Fibroblast of villous mesenchyme (primary cell): ENCODE results near the gene STRBP. TPM values are rescaled to one million over a fixed set of nuclear protein-coding genes. Genes with fewer than 3 reads are reported as not detected.

ENCODE experiments used
- DNase-seq: peaks from one replicate; pipeline ENCODE4 v3.0.0-alpha.2; 2010; ENCODE audit warnings: low read depth
- H3K4me3 ChIP-seq: 2 replicates; pipeline ENCODE4 v1.5.1; 2011; ENCODE audit warnings: low read depth, mild to moderate bottlenecking, low read length
- total RNA-seq: library from RNA; depleted of rRNA; stranded (reverse); fragments of >200 nt; gene quantifications from 2 replicates; pipeline ENCODE4 v1.2.3, GENCODE V29; 2012
- TF ChIP-seq, protein P1 (sequence below): IDR thresholded peaks from 2 replicates; pipeline ENCODE4 v1.5.1; 2012; ENCODE audit warnings: low read depth, mild to moderate bottlenecking, low read length; ENCODE audit not compliant: insufficient read depth

The STRBP gene
- total RNA-seq, 1 donor: 4.3 TPM

- DNase-seq: no peak
- H3K4me3 ChIP-seq: no peak overlapping the region
- TF ChIP-seq, protein P1, sequence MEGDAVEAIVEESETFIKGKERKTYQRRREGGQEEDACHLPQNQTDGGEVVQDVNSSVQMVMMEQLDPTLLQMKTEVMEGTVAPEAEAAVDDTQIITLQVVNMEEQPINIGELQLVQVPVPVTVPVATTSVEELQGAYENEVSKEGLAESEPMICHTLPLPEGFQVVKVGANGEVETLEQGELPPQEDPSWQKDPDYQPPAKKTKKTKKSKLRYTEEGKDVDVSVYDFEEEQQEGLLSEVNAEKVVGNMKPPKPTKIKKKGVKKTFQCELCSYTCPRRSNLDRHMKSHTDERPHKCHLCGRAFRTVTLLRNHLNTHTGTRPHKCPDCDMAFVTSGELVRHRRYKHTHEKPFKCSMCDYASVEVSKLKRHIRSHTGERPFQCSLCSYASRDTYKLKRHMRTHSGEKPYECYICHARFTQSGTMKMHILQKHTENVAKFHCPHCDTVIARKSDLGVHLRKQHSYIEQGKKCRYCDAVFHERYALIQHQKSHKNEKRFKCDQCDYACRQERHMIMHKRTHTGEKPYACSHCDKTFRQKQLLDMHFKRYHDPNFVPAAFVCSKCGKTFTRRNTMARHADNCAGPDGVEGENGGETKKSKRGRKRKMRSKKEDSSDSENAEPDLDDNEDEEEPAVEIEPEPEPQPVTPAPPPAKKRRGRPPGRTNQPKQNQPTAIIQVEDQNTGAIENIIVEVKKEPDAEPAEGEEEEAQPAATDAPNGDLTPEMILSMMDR: no peak
Measured at GRCh38 chr9:123090198-123090896, 178.0 kb downstream of the STRBP start.

- no peak for DNase-seq
- TF ChIP-seq, protein P1: no peak
Measured at GRCh38 chr9:123089790-123090189, 178.6 kb downstream of the STRBP start.

GRCh38 chr9:123089040-123089439 lies 179.3 kb downstream of the STRBP start:
- no peak for DNase-seq
- H3K4me3 ChIP-seq: no peak overlapping the region
- TF ChIP-seq, protein P1: no peak

More at GRCh38 chr9:123089790-123090189, 178.6 kb downstream of the STRBP start:
- H3K4me3 ChIP-seq: no peak overlapping the region

GRCh38 chr9:123087359-123087888 lies 181.0 kb downstream of the STRBP start:
- TF ChIP-seq, protein P1: no peak
- H3K4me3 ChIP-seq: no peak overlapping the region
- no peak for DNase-seq

DNA sequence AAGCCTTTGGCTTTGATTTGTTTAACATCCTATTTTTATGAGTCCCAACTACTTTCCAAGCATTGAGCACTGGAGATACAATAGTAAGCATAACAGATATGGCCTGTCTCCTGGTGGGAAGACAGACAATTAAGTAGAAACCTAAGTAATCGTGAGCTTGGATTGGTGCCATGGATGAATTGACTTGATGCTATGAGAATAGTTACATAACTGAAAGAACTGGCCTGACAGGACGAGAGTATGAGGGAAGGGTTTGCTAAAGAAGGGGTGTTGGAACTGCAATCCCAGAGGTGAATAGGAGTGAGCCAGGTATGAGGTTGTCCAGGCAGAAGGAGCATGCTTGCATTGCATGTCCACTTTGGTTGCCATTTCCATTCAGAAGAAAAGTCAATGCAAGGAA lies 182.5 kb downstream of the STRBP start:
- no peak for DNase-seq
- TF ChIP-seq, protein P1: no peak
- no peak overlapping the region for H3K4me3 ChIP-seq

DNA sequence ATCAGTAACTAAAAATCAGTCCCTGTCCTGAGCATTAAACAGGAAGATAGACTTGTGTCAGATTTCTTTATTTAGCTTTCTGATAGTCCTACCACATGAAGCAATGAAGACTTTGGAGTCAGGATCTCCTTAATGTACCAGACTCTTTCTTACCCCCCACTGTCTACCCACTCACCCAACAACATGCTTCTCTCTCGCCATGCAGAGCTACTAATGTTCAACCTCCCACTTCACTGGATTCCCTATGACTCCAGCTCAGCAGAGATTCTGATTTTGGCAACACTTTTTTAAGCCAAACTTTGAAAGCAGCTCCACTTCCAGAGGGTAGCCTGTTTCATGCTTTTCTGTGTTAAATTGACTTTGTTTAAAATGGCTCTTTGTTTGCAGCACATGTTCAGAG lies 184.1 kb downstream of the STRBP start:
- no peak overlapping the region for H3K4me3 ChIP-seq
- DNase-seq: no peak
- TF ChIP-seq, protein P1: no peak
